GF-D8 (cell line): ENCODE data around the gene LARP4B.

Experiments
- DNase-seq: peaks from one replicate; lab custom pipeline; 2025; lab: John Stamatoyannopoulos, UW

LARP4B gene

GRCh38 chr10:866577-866941 is 64.9 kb downstream of the LARP4B start:
- no peak for DNase-seq

- no peak for DNase-seq
Measured at GRCh38 chr10:865924-866576, 65.5 kb downstream of the LARP4B start.

- DNase-seq = no peak
Measured at GRCh38 chr10:865257-865656, 66.2 kb downstream of the LARP4B start.

GRCh38 chr10:860519-860918 is 71.0 kb downstream of the LARP4B start:
- DNase-seq = no peak

- no peak for DNase-seq
Measured at GRCh38 chr10:856416-857157, 74.9 kb downstream of the LARP4B start.

DNA sequence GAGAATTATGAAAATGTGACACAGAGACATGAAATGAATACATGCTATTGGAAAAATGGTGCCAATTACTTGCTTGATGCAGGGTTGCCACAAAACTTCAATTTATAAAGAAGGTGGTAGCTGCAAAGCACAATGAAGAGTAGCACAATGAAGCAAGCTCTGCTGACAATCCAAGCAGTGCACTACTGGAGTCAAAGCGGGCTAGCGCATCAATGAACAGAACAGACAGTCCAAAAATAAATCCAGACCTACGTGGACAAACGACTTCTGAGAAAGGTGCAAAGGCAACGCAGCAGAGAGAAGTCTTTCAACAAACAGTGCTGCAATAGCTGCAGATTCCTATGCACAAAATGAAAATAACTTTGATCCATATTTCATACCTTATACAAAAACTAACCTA is 75.8 kb downstream of the LARP4B start:
- no peak for DNase-seq

- DNase-seq = no peak
Measured at GRCh38 chr10:855079-855478, 76.4 kb downstream of the LARP4B start.

DNA sequence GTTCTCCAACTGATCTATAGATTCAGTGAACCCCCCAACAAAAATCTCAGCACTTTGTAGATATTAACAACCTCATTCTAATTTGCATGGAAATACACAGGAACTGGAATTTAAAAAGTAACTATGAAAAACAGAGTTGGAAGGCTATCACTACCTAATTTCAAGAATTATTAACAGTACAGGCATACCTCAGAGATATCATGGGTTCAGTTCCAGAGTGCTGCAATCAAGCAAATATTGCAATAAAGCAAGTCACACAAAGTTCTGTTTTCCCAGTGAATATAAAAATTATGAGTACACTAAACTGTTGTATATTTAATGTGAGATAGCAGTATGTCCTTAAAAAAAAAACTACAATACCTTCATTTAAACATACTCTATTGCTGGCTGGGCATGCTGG is 78.5 kb downstream of the LARP4B start:
- no peak for DNase-seq

DNA sequence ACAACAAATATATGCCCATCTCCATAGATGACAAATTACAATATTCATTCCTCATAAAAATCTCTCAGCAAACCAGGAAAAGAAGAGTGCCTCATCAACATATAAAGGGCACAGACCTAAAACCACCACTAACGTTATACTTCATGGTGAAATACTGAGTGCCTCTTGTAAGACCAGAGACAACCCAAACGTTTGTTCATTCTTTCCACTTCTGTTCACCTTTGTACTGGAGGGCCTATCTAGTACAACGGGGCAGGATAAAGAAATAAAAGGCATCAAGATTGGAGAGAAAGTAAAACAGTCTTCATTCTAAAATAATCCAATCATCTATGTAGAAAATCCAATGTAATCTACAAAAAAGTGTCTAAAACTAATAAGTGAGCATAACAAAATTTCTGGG is 79.1 kb downstream of the LARP4B start:
- no peak for DNase-seq

- DNase-seq = no peak
Measured at GRCh38 chr10:851901-852300, 79.6 kb downstream of the LARP4B start.

DNA sequence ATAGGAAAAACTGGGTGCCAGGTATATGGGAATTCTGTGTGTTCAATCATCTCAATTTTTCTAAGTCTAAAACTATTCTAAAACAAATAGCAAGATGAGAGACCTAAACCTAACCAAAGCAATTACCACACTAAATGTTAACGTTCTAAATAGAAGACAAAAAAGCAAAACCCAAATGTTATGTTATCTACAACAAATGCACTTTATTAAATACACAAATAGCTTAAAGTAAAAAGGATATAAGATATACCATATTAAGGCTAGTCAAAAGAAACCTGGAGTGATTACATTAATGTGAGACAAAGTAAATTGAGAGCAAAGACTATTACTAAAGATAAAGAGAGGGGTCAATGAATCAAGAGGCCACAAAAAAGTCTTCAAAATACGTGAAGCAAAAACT is 81.4 kb downstream of the LARP4B start:
- DNase-seq = no peak

DNA sequence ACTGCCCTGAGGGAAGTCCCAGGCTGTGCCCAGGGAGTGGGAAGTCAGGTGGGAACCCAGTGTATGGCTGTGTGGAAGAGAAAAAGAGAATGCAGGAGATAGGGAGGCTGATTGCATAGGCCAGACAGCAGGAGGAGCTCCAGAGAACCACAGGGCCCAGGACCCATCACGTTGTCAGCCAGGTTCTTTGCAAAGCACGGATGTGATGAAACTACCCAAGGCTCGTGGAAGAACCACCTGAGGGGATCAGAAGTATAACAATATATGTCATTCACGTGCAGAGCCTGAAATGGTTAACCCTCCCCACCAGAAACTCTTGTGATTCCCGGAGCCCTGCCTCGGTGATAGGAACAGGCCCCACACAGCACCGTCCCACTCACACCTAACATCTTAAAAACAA is 83.6 kb downstream of the LARP4B start:
- DNase-seq = no peak

DNA sequence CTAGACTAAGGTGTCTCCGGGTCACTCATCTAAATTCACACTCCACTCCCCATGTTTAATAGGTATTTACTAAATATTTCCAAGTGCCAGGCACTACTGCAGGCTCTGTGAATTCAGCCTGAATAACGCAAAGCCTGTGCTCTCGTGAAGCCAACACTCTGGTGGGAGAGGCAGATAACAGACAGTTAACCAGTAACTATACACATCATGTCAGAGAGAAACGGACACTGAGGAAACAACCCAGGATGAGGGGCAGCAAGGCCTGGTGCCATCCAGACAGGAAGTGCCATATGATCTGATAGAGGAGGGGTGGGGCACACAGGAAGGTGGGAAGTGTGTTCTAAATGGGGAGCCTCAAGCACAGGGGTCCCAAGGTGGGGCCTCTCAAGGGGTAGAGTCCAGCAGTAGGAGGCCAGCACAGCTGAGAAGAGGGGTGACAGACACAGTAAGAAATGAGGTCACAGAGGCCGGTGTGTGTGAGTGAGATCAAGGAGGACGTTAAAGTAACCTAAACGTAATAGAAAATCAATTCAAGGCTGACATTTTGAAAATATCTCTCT is 85.3 kb downstream of the LARP4B start:
- DNase-seq = no peak

DNA sequence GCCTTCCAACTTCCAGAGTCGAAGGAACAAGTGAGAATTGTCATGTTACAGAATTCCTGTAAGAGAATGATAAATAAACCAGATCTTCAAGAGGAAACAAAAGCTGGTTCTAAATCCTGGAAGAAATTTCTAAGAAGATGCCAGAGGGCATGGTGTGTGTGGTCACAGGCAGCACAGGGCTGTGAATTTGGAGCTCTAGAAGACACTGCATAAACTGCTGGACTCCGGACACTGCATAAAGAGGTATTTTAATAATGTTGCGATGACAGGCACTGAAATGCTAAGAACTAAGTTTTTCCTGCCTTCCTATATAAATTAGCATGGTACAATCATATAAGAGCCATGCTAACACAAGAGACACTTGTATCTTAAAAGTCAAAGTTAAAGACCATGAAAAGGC is 86.0 kb downstream of the LARP4B start:
- DNase-seq = no peak

- no peak for DNase-seq
Measured at GRCh38 chr10:844552-844951, 87.0 kb downstream of the LARP4B start.

GRCh38 chr10:843703-844102 is 87.8 kb downstream of the LARP4B start:
- no peak for DNase-seq

DNA sequence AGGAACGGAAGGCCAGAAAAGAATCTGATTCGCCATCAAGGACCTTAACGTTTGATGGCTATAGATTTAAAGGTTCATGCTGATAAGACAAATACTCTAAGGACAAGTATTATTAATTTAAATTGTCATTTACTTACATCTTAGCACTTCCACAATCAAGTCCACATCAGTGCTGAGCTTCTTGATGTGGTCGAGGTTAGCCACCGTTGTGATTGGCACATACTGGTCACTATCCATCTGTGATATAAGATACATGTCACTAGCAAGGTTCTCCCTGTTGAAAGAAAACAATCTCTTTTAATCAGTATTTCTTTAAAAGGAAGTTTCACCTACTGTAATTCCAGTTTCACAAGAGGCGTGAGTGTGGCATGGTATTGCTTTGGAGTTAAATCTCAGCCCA is 88.7 kb downstream of the LARP4B start:
- DNase-seq = no peak

DNA sequence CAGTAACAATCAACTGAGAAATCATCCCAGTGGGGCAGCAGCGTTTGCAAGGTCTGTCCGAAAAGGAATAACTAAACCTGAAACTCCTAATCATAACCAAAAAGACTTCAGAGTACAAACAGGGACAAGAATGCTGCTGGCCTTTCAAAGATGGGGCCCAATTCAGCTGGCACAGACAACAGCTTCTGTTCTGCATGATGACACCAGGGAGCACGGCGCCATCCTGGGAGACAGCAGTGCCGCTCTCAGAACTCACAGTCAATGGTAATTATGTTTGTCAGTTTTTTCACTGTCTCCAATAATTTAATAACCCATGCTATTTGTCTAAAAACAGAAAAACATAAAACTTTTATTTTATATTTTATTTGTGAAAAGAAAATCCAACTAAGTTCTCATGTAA is 90.0 kb downstream of the LARP4B start:
- DNase-seq = no peak

GRCh38 chr10:839550-840205 is 91.8 kb downstream of the LARP4B start:
- no peak for DNase-seq

- DNase-seq = no peak
Measured at GRCh38 chr10:836782-837181, 94.7 kb downstream of the LARP4B start.

- no peak for DNase-seq
Measured at GRCh38 chr10:834493-834892, 97.0 kb downstream of the LARP4B start.

DNA sequence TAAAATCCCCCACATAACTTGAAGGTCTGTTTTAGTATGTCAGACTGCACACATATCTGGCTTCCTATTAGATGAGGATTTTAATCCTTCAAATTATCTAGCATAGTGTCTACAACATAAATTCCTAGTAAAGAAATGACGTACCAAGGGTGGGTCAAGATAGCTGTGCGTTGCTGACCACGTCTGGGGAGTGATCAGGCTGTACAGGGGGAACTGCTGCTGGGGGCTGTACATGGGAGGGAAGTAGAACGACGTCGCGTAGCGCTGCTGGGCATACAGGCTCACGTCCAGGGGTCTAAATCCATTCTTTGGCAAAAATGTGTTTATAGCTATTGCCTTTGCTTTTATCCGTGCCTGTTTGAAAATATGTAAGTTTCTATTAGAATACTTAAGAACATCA is 102.3 kb downstream of the LARP4B start:
- no peak for DNase-seq

GRCh38 chr10:828191-828590 is 103.3 kb downstream of the LARP4B start:
- DNase-seq = no peak
